Measurements from ENCODE around the gene GPR132. TPM values are rescaled to one million over a fixed set of nuclear protein-coding genes. Genes with fewer than 3 reads are reported as not detected.

The GPR132 gene
- total and polyA plus RNA-seq, 5 experiments from 2014 or later, result 9.4 to 41.4 (median 36.3) TPM

DNA sequence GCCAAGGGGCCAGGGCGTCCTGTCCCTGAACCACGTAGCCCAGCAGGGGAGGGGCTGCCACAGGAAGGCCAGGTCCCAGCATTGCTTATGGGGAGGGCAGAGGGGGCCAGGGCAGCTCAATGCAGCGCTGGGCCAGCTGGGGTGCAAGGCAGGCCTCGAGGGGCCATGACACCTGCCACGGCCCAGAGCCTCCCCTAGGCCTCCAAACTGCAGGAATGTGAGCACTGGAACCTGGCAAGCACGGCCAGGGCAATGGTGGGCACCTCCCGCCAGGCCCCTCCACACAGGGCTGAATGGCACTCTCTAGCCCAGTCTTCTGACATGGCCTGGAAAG is 32.5 kb upstream of the GPR132 start:
- POLR2A ChIA-PET, result interaction anchor here (0.6 kb wide), 2 partner anchors 40 to 227 kb away, joined by 4 read pairs; no protein-coding TSS in a partner anchor
- Mint-ChIP-seq H3K36me3 (no peaks in the 10 kb centered on the region), H3K9me3 (no peaks in the 10 kb centered on the region), H3K27me3 (peaks cover 0 to 13% (median 5%) of the 10 kb centered on the region in 5 donors), H3K4me1 (peaks cover 9 to 14% (median 12%) of the 10 kb centered on the region in 4 donors), H3K27ac (peak overlapping the region in 1 of 10 donors; percentile 45), H3K4me3 (no peak overlapping the region)
- ATAC-seq (no peak), DNase-seq (no peak)

DNA sequence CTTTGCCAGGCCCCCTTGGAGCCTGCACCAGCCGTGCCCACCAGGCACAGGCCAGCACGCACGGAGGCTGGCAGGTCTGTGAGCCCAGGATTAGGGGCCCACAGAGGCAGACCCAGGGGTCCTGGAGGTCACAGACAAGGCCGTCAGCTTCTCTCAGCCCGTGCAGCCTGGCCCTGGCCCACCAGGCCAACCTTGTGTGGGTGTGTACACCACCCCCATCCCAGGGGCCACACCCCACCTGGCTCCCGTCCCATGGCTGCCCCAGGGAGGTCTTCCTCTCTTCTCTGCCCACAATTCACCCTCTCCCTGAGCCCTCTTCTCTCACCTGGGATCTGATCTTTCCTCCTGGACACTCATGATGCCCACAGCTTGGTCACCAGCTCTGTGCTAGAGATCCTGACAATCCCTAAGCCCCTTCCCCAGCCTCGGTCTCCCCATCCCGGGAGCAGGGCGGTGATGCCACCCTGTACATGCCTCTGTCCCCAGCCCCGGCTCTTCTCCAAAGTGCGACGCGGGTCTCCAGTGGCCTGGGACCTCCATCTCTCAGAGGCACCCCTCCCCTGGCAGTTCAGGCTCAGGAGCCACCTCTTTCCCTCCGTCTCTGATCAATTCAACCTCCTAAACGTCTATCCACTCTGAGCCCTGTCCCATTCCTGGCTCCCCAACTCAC is 31.1 kb upstream of the GPR132 start:
- H3K36me3 Mint-ChIP-seq, result no peaks in the 10 kb centered on the region
- H3K27me3 Mint-ChIP-seq, result peaks cover 0 to 7% (median 0%) of the 10 kb centered on the region in 5 donors
- no peak for DNase-seq
- H3K27ac Mint-ChIP-seq, result peak overlapping the region in 5 of 10 donors; percentile 22 to 85 (median 33)
- no peak for ATAC-seq
- H3K4me1 Mint-ChIP-seq, result peaks cover 13 to 24% (median 16%) of the 10 kb centered on the region in 4 donors
- H3K4me3 Mint-ChIP-seq, result peak overlapping the region in 5 of 10 donors; percentile 16 to 56 (median 36)
- H3K9me3 Mint-ChIP-seq, result no peaks in the 10 kb centered on the region
- POLR2A ChIA-PET, result no interaction called here

DNA sequence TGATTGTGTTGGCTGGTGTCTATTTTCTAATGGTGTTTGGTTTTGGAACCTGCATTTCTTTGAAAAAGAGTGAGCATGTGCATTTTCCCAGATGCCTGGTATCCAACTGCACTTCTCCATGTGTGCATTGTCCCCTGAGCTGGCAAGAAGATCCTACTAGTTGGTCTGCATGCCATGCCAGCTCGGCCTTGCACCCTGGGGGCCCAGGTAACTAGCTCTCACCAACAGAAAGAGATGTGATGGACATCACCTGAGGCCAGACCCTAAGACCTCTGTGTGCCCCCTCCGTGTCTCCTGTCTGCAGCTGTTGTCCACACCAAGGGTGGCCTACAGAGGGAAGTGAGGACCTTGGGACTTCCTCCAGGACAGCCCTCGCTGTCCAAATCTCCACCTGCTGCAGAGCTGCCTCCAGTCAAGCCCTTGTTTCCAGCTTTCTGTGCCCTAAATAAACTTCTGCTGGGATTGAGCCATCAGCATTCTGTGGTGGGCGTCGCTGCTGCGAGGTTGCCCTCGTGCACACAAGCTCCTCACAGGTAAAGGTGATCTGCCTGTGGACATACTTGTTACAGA is 30.1 kb upstream of the GPR132 start:
- peaks cover 18 to 29% (median 21%) of the 10 kb centered on the region in 4 donors for H3K4me1 Mint-ChIP-seq
- no peaks in the 10 kb centered on the region for H3K9me3 Mint-ChIP-seq
- POLR2A ChIA-PET, result no interaction called here
- no peaks in the 10 kb centered on the region for H3K36me3 Mint-ChIP-seq
- ATAC-seq (no peak), DNase-seq (no peak)
- peak overlapping the region in 8 of 10 donors; percentile 24 to 83 (median 64) for H3K4me3 Mint-ChIP-seq
- peaks cover 0 to 7% (median 0%) of the 10 kb centered on the region in 5 donors for H3K27me3 Mint-ChIP-seq
- H3K27ac Mint-ChIP-seq, result peak overlapping the region in 4 of 10 donors; percentile 31 to 76 (median 42)

DNA sequence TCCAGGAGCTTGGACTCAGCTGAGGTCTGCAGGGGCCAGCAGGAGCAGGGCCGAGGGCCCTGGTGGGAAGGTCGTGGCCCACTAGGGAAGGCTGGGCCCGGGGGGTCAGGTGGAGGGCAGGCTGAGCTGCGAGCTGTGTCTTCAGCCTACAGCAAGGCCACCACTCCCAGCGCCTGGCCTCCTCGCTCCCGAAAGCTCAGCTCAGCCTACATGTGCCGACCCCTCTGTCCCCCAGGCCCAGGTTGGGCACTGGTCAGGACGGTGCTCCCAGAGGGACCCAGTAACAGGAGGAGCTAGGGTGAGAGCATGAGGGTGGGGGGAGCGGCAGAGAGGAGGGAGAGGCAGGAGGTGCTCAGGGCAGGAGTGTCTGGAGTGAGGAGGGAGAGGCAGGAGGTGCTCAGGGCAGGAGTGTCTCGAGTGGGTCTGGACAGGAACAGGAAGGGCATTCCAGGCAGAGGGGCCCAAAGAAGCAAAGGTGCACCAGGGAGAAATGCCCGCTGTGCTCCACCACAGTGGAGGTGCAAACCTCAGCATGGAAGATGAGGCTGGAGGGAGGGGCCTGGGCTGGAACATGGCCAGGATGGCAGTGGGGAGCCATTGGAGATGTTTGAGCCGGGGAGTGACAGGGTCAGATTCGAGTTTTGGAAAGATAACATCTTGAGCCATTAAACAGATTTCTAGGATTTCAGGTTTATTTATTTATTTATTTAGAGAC is 29.1 kb upstream of the GPR132 start:
- DNase-seq (no peak), ATAC-seq (no peak)
- POLR2A ChIA-PET, result interaction anchor here (0.7 to 1.5 kb wide), 4 partner anchors 9 to 220 kb away, joined by 3 to 9 read pairs (median 4); partner anchors contain the start of genes GPR132 and PACS2
- H3K9me3 Mint-ChIP-seq, result no peaks in the 10 kb centered on the region
- H3K27me3 Mint-ChIP-seq, result peaks cover 0 to 1% (median 0%) of the 10 kb centered on the region in 5 donors
- H3K27ac Mint-ChIP-seq, result peak overlapping the region in 9 of 10 donors; percentile 38 to 92 (median 60)
- peaks cover 19 to 32% (median 21%) of the 10 kb centered on the region in 4 donors for H3K4me1 Mint-ChIP-seq
- no peaks in the 10 kb centered on the region for H3K36me3 Mint-ChIP-seq
- peak overlapping the region; percentile 63 to 83 (median 76) for H3K4me3 Mint-ChIP-seq

DNA sequence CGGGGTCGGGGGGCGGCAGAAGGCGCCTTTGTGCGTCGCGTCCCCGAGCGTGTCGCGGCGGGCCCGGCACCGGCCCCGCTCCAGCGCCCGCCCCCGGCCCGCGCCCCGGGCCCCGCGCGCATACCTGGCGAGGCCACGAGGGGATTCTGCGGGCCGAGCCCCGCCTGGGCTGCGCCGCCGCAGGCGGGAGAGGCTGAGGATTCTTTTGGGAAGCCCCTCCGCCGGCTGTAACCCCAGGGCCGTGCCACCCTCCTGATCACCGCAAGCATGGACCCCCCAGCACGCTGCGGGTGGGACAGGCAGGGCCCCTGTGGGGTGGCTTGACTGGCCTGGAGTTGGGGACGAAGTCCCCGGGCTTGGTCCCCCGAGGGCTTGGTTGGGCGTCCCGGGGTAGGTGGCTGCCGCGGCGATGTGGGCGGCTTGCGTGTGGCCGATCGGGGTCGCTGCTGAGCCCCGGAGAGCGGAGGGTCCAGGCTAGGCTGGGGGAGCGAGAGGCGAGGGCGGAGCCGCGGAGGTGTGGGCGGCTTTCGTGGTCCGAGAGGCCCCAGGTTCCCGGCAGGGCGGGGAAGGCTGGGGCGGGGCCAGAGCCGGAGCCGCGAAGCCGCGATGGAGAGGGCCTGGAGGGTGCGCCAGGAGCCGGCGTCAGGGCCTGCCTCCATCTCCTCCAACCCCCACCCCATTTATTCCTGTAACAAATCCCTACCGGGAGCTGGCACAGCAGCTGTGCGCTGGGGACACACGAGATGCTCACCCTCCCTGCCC is 28.4 kb upstream of the GPR132 start:
- POLR2A ChIA-PET, result interaction anchor here (0.7 to 1.5 kb wide), 5 partner anchors 8 to 221 kb away, joined by 3 to 9 read pairs (median 3); partner anchors contain the start of genes GPR132 and PACS2
- Mint-ChIP-seq H3K9me3 (no peaks in the 10 kb centered on the region), H3K4me1 (peaks cover 19 to 36% (median 23%) of the 10 kb centered on the region in 4 donors), H3K27ac (peak overlapping the region in 6 of 10 donors; percentile 8 to 86 (median 58)), H3K4me3 (peak overlapping the region; percentile 63 to 83 (median 76)), H3K36me3 (no peaks in the 10 kb centered on the region), H3K27me3 (no peaks in the 10 kb centered on the region)
- DNase-seq, result peak; percentile 43 to 77 (median 54)
- peak; percentile 57 to 67 for ATAC-seq

DNA sequence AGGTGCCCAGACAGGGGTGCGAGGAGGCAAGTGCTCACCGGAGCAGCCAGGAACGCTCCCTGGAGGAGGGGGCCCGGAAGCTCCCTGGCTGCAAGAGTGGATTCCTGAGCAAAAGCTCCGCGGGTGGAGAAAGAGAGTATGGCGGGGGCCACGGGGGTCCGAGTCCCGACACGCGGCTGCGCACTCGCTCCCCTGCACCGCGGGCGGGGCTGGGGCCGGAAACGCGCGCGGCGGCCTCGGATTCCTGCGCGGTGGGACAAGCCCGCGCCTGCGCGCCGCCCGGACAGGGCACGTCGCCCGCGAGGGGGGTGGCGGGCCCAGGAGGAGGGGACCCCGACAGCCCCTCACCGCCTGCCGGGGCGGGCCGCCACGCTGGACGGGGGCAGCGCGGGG is 27.8 kb upstream of the GPR132 start:
- DNase-seq (peak; percentile 50 to 80 (median 67)), ATAC-seq (peak; percentile 70 to 72)
- peak overlapping the region; percentile 64 to 91 (median 80) for H3K4me3 Mint-ChIP-seq
- no peaks in the 10 kb centered on the region for H3K27me3 Mint-ChIP-seq
- POLR2A ChIA-PET, result interaction anchor here (0.7 to 1.0 kb wide), 2 partner anchors 28 to 31 kb away, joined by 3 to 5 read pairs; partner anchors contain the start of gene GPR132
- peak overlapping the region; percentile 37 to 93 (median 88) for H3K27ac Mint-ChIP-seq
- H3K36me3 Mint-ChIP-seq, result no peaks in the 10 kb centered on the region
- no peaks in the 10 kb centered on the region for H3K9me3 Mint-ChIP-seq
- peaks cover 21 to 39% (median 25%) of the 10 kb centered on the region in 4 donors for H3K4me1 Mint-ChIP-seq

DNA sequence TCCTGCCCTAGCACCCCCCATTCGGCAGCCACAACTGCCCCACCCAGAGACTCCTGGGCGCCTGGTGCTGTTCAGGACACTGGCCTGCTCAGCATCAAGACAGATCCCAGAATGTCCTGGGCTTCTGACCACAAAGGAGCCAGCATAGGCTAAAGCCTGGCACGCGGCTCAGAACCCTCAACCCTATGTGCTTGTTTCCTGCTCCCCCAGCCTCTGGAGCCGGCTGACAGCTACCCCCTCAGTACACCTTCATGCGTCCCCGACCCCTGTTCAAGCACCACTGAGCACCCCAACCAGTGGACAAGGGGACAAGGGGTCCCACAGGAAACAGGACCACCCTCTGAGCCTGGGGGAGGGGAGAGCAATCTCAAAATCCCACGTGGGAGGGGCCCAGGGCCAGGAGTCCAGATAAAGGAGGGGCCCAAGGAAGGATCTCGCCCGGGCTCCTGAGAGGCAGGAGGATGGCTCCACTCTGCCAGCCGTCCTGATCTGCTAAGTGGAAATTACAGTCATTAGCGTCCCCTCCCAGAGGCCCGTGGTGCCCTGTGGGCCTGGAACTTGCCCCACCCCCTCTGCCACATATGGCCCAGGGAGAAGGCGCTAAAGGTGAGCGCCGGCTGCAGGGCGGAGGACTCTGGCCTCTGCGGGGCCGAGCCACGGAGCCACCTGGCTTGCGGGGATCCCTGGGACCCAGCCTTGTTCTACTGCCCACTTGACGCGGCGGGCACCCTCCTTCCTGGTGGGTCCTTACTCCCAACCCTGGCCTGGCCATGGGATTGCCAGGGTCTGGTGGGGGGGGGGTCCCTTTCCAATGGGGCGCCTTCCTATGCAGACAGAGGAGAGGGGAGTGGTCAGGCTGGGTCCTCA is 27.2 kb upstream of the GPR132 start:
- Mint-ChIP-seq H3K4me1 (peaks cover 21 to 39% (median 28%) of the 10 kb centered on the region in 4 donors), H3K36me3 (no peaks in the 10 kb centered on the region), H3K9me3 (no peaks in the 10 kb centered on the region), H3K27ac (peak overlapping the region; percentile 53 to 93 (median 88)), H3K4me3 (peak overlapping the region; percentile 64 to 91 (median 80)), H3K27me3 (no peaks in the 10 kb centered on the region)
- DNase-seq (peak in 1 of 10 donors; percentile 27), ATAC-seq (no peak)
- POLR2A ChIA-PET, result interaction anchor here (0.7 to 1.0 kb wide), 2 partner anchors 27 to 30 kb away, joined by 3 to 5 read pairs; partner anchors contain the start of gene GPR132

DNA sequence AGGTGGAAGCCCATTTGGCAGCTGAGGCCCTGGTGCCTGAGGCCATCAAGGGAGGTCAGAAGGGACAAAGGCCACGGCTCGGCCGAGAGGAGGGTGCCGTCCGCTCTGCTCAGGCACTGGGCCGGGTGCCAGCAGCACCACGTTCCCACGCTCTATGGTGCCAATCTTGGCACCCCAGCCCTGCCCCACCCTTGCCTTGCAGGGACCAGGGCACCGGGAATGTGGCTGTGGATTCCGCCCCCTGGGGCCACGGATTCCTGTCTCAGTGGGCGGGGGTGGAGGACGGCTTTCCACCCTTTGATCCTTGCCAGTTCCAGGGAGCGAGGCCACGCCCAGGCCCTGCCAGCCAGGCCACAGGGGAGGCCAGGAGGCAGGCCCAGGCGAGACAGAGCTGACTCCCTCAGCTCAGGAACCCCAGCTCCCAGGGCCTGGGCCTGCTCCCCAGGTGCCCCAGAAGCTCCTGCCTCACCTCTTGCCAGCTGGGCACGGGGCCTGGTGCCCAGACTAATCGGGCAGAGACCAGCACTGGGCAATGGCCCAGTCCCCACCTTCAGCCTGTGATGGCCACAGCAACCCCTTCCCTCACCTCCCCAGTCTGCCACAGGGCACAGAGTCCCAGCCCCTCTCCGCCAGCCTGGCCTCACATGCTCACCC is 26.4 kb upstream of the GPR132 start:
- Mint-ChIP-seq H3K27ac (peak overlapping the region; percentile 41 to 93 (median 84)), H3K9me3 (no peaks in the 10 kb centered on the region), H3K4me1 (peaks cover 19 to 44% (median 29%) of the 10 kb centered on the region in 4 donors), H3K27me3 (no peaks in the 10 kb centered on the region), H3K4me3 (peak overlapping the region in 8 of 10 donors; percentile 11 to 88 (median 72)), H3K36me3 (no peaks in the 10 kb centered on the region)
- no peak for ATAC-seq
- POLR2A ChIA-PET, result interaction anchor here (8.0 to 8.5 kb wide), 2 partner anchors 17 to 29 kb away, joined by 95 to 234 read pairs; partner anchors contain the start of gene GPR132
- no peak for DNase-seq

DNA sequence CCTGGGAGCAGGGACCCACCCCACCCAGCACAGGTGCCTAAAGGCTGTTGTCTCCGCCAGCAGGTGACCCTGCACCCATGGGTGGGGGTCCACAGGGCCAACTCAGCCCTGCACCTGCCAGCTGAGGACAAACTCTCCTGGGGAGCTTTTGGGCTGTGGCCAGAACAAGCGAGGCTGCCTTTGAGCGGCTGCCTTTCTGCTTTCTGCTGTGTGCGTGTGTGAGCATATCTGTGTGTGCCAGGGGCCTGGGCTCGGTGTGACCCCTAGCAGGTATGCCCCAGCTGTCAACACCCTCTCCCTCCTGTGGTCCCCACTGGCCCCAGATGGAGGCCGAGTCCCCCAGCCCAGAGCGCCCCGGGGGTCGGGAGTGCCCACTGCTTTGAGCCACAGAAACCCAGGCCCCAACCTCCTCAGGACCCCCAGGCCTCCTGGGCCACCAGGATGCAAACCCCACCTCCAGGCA is 25.9 kb upstream of the GPR132 start:
- no peaks in the 10 kb centered on the region for H3K27me3 Mint-ChIP-seq
- DNase-seq (peak in 1 of 10 donors; percentile 21), ATAC-seq (no peak)
- H3K9me3 Mint-ChIP-seq, result no peaks in the 10 kb centered on the region
- POLR2A ChIA-PET, result interaction anchor here (0.6 to 8.5 kb wide), 7 partner anchors 17 to 399 kb away, joined by 3 to 234 read pairs (median 7); partner anchors contain the start of genes CDCA4 and GPR132
- H3K36me3 Mint-ChIP-seq, result no peaks in the 10 kb centered on the region
- H3K4me3 Mint-ChIP-seq, result no peak overlapping the region
- H3K27ac Mint-ChIP-seq, result peak overlapping the region in 4 of 10 donors; percentile 25 to 89 (median 78)
- H3K4me1 Mint-ChIP-seq, result peaks cover 17 to 48% (median 32%) of the 10 kb centered on the region in 4 donors

DNA sequence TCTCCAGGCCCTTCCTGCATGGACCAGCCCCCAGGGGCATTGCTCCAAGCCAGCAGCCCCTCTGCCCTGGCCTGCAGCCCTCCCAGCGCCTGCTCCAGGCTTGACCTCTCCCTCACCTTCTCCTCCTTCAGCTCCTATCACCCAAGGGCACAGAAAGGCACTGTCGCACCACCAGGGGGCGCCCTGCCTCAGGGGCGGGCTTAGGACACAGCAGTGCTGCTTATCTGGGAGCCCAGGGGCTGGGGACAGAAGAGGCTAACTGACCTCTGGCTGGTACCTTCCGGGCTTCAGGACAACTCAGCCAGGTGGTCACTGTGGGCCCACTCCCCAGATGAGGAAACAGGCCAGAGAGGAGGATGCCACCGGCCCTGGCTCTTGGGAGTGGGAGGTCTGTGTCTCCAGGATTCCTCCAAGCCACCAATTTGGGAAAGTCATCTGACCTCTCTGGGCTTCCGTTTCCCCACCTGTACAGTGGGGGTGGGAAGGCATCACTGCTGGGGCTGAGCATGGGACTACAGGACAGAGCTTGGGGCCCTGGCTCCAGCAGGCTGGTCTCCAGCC is 25.3 kb upstream of the GPR132 start:
- DNase-seq (peak; percentile 62 to 92 (median 83)), ATAC-seq (peak; percentile 27 to 32)
- POLR2A ChIA-PET, result interaction anchor here (0.6 to 8.5 kb wide), 9 partner anchors 16 to 399 kb away, joined by 3 to 234 read pairs (median 5); partner anchors contain the start of genes CDCA4 and GPR132
- Mint-ChIP-seq H3K27me3 (no peaks in the 10 kb centered on the region), H3K4me3 (peak overlapping the region; percentile 1 to 66 (median 27)), H3K4me1 (peaks cover 16 to 48% (median 31%) of the 10 kb centered on the region in 4 donors), H3K36me3 (no peaks in the 10 kb centered on the region), H3K27ac (peak overlapping the region; percentile 32 to 90 (median 79)), H3K9me3 (no peaks in the 10 kb centered on the region)

All from naive thymus-derived CD8-positive, alpha-beta T cell (primary cell).